NK-92 (cell line): ENCODE measurements around the gene BCAS3.
"Not testable (repeated sequence)": the region's sequence is repeated elsewhere in the genome, so short reads cannot be mapped to it uniquely, and the experiment has no call there.

ENCODE experiments used
- DNase-seq: peaks from one replicate; lab custom pipeline; 2025; ENCODE audit not compliant: unreplicated experiment; lab: John Stamatoyannopoulos, UW

BCAS3 gene

GRCh38 chr17:60674637-60675036 is 3.0 kb upstream of the BCAS3 start:
- not testable (repeated sequence) for DNase-seq

- no peak for DNase-seq
Measured at GRCh38 chr17:60675997-60676396, 1.7 kb upstream of the BCAS3 start.

- DNase-seq: no peak
Measured at GRCh38 chr17:60676758-60677307, 818 bp upstream of the BCAS3 start.

DNA sequence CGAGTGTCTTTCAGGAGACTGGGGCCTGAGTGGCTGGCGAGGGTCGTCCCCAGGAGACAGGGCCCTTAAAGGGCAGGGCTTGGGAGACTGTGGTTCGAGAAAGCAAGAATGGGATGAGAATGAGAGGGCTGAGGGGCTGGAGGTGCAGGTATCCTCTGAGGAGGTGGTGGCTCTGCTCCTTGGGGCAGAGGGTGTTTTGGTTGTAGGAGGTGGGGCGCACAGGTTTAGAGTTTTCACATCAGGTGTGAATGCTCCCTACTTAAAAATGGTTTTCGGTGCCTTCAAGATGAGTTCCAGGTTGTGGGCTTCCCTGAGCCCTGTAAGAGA is 430 bp downstream of the BCAS3 start:
- DNase-seq: no peak

DNA sequence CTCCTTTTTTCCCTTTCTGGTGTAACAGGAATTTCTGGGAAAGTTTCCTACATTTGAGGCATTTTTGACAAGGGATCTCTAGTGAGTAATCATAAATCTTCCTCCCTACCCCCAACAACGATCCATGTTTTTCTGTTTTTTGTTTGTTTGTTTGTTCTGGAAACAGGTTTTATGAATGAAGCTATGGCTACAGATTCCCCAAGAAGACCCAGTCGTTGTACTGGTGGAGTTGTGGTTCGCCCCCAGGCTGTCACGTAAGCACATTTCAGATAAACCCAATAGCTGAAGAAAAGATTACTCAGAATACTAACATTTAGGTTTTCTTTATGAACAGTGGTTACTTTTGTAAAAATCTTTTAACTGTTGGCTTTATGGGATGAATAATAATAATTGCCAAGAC is 1.6 kb downstream of the BCAS3 start:
- no peak for DNase-seq

GRCh38 chr17:60680754-60681153 is 3.1 kb downstream of the BCAS3 start:
- DNase-seq: no peak

GRCh38 chr17:60685437-60685836 is 7.8 kb downstream of the BCAS3 start:
- no peak for DNase-seq

- DNase-seq: no peak
Measured at GRCh38 chr17:60695960-60696359, 18.3 kb downstream of the BCAS3 start.

DNA sequence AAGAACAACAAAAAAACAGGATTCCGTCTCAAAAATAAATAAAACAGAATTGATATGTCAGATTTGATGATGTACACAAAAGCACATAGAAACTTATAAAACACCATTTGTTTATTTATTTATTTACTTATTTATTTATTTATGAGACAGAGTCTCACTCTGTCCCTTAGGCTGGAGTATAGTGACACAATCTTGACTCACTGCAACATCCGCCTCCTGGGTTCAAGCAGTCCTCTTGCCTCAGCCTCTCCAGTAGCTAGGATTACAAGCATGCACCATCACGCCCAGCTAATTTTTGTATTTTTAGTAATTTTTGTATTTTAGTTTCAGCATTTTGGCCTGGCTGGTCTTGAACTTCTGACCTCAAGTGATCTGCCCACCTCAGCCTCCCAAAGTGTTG is 21.4 kb downstream of the BCAS3 start:
- DNase-seq: no peak

GRCh38 chr17:60704170-60704569 is 26.5 kb downstream of the BCAS3 start:
- no peak for DNase-seq

DNA sequence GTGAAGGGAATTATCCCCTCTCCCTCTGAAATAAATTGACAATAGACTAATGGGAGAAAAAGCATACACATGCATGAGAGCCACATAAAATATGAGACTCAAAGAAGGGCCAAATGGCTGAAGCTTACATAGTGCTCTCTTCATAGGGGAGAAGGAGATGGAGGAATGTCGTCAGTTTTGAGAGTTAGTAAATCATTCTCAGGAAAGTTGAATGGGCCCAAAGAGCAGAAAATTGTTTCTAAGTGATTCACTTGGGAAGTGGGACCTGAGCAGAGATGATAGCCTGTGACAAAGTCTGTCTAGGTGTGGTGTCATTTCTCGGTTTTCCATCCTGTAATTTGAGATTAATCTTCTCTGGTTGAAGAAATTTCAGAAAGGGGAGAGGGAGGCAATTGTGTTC is 35.0 kb downstream of the BCAS3 start:
- no peak for DNase-seq

DNA sequence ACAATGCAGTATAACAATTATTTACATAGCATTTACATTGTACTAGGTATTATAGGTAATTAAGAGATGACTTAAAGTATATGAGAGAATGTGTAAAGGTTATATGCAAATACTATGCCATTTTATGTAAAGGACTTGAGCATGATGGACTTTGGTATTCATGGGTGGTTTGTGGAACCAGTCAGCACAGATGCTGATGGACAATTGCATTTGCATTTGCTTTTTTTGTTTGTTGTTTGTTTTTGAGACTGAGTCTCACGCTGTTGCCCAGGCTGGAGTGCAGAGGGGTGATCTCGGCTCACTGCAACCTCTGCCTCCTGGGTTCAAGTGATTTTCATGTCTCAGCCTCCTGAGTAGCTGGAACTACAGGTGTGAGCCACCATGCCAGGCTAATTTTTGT is 36.0 kb downstream of the BCAS3 start:
- no peak for DNase-seq

- DNase-seq: no peak
Measured at GRCh38 chr17:60716766-60717165, 39.1 kb downstream of the BCAS3 start.

GRCh38 chr17:60717814-60718213 is 40.2 kb downstream of the BCAS3 start:
- DNase-seq: no peak

DNA sequence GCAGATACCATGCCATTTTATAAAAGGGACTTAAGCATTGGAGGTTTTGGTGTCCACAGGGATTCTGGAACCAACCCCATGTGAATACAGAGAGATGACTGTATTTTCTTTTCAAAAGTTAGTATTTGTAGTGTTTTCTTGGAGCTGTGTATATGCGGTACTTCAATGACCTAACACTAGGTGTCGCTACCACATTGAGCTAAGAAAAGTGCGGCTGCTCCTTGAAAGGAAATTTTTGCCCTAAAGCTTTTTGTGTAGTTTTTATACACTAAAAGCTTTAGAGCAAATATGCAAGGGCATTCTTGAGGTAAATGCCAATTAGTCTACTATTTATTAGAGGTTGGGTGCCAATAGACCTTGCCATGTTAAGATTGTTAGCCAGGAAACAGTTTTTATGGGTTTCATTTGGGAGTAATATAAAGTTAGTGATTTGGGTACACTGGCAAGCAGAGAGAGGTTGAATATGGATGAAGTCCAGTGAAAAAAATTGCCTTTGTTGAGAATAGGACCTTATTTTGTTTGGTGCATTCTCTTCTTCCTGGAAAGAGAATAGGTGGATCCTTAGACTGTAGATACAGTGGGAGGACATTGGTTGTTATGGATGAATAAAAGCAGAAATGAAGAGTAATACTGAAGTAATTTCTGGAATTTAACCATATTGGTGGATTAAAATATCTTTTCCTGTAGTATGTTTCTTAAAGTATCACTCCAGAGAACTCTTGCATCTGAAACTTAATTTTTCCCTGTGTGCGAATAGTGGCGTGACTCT is 43.3 kb downstream of the BCAS3 start:
- DNase-seq: no peak

DNA sequence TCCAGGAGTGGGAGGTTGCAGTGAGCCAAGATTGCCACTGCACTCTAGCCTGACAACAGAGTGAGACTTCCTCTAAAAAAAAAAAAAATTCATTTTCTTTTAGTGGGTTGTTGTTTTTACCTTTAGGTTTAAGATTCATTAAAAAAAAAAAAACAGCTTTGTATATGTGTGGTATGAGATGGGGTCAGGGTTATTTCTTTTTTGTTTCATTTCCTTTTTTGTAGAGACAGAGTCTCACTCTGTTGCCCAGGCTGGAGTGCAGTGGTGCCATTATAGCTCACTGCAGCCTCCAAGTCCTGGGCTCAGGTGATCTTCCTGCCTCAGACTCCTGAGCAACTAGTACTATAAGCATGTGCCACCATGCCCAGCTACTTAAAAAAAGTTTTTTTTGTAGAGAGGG is 47.0 kb downstream of the BCAS3 start:
- DNase-seq: no peak

DNA sequence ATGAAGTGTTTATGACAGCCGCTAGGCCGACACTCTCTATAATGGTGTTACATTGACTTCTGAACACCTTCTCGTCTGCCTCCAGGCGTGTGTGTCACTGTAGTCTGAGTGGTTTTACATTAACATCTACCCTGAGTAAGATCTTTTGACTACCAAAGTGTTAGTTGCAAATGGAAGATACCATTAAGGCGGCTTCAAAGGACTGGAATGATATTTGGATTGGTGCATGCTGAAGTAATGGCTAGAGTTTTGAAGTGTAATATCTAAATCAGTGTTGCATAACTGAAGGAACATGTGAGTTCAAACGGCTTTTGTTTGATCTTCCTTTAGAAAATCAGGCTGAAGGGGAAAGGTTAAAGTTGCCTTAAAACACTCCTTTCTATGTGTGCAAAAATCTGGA is 52.2 kb downstream of the BCAS3 start:
- no peak for DNase-seq

- DNase-seq: no peak
Measured at GRCh38 chr17:60730273-60730672, 52.6 kb downstream of the BCAS3 start.

DNA sequence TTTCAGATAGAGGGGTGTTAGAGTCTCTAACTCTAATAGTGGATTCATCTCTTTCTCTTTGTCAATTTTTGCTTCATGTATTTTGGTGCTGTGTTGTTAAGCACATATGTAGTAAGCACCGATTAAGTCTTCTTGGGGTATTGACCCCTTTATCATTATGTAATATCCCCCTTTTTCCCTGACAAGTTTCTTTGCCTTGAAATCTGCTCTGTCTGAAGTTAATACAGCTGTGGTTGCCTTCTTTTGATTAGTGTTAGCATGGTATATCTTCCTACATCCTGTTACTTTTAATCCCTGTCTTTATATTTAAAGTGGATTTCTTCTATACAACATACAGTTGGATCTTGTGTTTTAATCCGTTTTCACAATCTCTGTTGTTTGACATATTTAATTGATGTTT is 60.6 kb downstream of the BCAS3 start:
- DNase-seq: no peak

DNA sequence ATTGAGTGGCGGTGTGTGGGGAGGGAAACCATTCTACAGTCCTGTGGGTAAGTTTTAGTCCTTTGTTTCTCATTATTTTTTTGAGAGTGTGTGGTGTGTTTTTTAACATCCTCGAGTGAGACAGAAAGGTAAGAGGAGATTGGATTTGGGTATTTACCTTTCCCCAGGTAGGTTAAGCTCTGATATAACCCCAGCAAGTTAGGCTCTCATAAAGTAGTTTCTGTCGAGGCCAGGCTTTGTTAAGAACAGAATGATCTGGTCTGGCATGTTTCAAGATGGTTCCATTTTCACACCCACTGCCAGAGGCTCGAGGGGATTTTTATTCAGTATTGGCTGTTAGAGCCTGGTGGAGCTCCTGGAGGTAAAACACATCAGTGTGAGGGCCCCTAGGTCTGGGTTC is 62.9 kb downstream of the BCAS3 start:
- DNase-seq: no peak

DNA sequence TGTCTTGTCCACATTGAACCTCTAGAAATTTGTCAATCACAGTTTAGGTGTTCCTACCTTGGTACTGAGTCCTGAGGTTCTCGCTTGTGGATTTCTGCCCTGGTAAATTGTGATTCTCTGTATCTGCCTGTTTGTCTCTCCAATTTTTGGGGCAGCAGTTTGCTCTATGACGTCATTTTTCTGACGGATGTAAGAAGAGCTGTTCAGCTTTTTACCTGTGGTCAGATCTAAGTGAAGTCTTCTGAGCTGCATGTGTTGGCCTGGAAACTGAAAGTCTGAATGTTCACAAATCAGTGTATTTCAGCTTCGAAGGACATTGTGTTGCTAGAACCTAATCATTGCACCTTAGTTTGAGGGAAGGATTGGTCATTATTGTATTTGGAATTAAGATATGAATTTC is 63.4 kb downstream of the BCAS3 start:
- DNase-seq: no peak

- DNase-seq: no peak
Measured at GRCh38 chr17:60743282-60743681, 65.6 kb downstream of the BCAS3 start.

DNA sequence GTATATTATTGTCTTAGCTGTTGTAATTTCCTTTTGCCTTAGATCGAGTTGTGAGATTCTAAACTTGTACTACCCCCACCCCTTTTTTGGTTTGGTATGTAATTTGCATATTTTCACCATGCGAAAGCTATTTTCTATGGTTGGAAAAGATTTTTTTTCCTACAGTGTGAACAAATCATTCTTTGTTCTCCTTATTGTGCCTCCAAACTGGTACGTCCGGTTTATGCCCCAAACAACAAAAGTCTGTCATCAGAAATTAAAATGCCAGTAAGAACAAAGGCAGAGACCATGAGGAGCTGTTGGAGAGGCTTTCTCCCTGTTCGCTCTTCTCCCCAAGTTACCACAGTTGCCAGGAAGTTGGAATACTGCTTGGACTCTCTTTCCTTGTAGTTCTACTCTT is 66.1 kb downstream of the BCAS3 start:
- no peak for DNase-seq
